GM19463 (cell line): ENCODE results near the gene TCF3.
A peak's percentile ranks its signal among the peaks of the same experiment; 100 is the strongest.
"Not testable (repeated sequence)": the region's sequence is repeated elsewhere in the genome, so short reads cannot be mapped to it uniquely, and the experiment has no call there.

Experiments
- ATAC-seq: cut with Tn5 transposase; IDR thresholded peaks from one replicate; pipeline ENCODE4 v1.9.1; 2021; ENCODE audit warnings: mild to moderate bottlenecking, moderate library complexity; ENCODE audit not compliant: unreplicated experiment

TCF3 gene

GRCh38 chr19:1673645-1674292, 21.4 kb upstream of the TCF3 start:
- no peak for ATAC-seq

- ATAC-seq: no peak
These were observed 20.6 kb upstream of the TCF3 start for GRCh38 chr19:1672769-1673644.

GRCh38 chr19:1672038-1672768, 19.8 kb upstream of the TCF3 start:
- no peak for ATAC-seq

- no peak for ATAC-seq
These were observed 19.3 kb upstream of the TCF3 start for GRCh38 chr19:1671716-1672037.

- not testable (repeated sequence) for ATAC-seq
These were observed 18.3 kb upstream of the TCF3 start for GRCh38 chr19:1670747-1671146.

- no peak for ATAC-seq
These were observed 16.3 kb upstream of the TCF3 start for GRCh38 chr19:1668486-1669270.

- no peak for ATAC-seq
These were observed 15.7 kb upstream of the TCF3 start for GRCh38 chr19:1668048-1668485.

GRCh38 chr19:1665565-1666047, 13.2 kb upstream of the TCF3 start:
- peak; percentile 37 for ATAC-seq

GRCh38 chr19:1663852-1664251, 11.4 kb upstream of the TCF3 start:
- ATAC-seq: no peak

GRCh38 chr19:1663227-1663626, 10.8 kb upstream of the TCF3 start:
- not testable (repeated sequence) for ATAC-seq

GRCh38 chr19:1661995-1662394, 9.6 kb upstream of the TCF3 start:
- no peak for ATAC-seq

GRCh38 chr19:1659084-1659427, 6.6 kb upstream of the TCF3 start:
- ATAC-seq: no peak

- ATAC-seq: no peak
These were observed 6.0 kb upstream of the TCF3 start for GRCh38 chr19:1658150-1659083.

- no peak for ATAC-seq
These were observed 5.3 kb upstream of the TCF3 start for GRCh38 chr19:1657746-1658145.

- no peak for ATAC-seq
These were observed 4.6 kb upstream of the TCF3 start for GRCh38 chr19:1656988-1657536.

- ATAC-seq: no peak
These were observed 3.7 kb upstream of the TCF3 start for GRCh38 chr19:1655987-1656608.

- no peak for ATAC-seq
These were observed 2.9 kb upstream of the TCF3 start for GRCh38 chr19:1655131-1655981.

- ATAC-seq: no peak
These were observed 1.9 kb upstream of the TCF3 start for GRCh38 chr19:1654178-1654792.
